GM12875 (cell line): ENCODE data around the gene CCDC85C.

Experiments used
- H3K4me3 ChIP-seq: one replicate; pipeline ENCODE4 v1.5.1; 2011; ENCODE audit warnings: low read depth, low read length, control low read depth
- TF ChIP-seq, protein P1 (sequence below): IDR thresholded peaks from 2 replicates; pipeline ENCODE4 v1.5.1; 2011; ENCODE audit warnings: low read depth, mild to moderate bottlenecking, control low read depth, inconsistent platforms, low read length, moderate library complexity, borderline replicate concordance; ENCODE audit not compliant: insufficient read depth

Gene CCDC85C

DNA sequence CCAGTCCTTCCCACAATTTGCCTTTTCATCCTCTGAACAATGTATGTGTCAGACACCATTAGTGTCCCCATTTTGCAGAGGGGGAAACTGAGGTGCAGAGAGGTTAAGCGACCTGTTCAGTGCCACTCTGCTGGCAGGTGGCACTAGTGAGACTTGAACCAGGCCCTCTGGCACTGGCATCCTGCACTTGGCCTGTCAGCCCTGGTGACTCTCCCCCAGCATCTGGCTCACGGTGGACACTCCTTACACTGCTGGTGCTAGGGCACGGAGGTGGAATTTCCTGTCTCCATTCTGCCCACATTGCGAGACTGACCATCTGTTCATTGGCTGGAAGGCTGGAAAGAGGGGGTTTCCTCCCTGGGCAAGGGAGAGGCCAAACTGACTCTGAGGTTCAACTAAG, 74.1 kb downstream of the CCDC85C start:
- no peak overlapping the region for H3K4me3 ChIP-seq
- TF ChIP-seq, protein P1, sequence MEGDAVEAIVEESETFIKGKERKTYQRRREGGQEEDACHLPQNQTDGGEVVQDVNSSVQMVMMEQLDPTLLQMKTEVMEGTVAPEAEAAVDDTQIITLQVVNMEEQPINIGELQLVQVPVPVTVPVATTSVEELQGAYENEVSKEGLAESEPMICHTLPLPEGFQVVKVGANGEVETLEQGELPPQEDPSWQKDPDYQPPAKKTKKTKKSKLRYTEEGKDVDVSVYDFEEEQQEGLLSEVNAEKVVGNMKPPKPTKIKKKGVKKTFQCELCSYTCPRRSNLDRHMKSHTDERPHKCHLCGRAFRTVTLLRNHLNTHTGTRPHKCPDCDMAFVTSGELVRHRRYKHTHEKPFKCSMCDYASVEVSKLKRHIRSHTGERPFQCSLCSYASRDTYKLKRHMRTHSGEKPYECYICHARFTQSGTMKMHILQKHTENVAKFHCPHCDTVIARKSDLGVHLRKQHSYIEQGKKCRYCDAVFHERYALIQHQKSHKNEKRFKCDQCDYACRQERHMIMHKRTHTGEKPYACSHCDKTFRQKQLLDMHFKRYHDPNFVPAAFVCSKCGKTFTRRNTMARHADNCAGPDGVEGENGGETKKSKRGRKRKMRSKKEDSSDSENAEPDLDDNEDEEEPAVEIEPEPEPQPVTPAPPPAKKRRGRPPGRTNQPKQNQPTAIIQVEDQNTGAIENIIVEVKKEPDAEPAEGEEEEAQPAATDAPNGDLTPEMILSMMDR: no peak

DNA sequence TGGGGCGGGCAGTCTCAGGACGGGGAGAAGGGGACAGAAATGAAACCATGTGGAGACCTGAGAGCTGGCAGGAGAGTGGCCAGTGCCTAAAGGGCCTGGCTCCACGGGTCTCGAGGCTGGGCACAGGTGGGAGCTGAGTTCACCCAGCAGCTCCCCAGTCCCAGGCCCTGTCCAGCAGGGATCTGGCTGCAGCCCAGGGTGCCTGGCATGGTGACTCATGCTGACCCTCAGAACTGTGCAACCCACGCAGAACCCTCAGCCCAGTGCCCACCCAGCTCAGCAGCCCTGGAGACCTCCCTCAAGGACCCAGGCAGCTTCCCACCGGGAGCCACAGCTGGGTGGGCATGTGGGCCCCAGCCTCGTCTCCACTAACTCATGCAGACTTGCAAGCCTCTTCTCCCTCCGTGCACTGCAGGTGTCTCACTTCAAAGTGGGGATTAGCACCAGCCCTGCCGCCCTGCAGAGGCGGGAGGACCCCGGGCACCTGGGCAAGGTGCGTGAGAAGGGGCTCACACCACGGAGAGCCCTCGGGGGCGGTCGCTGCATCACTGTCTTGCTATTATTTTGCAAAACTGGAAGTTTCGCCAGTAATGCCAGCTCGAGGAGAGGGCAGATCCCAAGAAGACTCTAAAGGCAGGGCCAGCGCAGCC, 76.5 kb downstream of the CCDC85C start:
- TF ChIP-seq, protein P1: no peak

DNA sequence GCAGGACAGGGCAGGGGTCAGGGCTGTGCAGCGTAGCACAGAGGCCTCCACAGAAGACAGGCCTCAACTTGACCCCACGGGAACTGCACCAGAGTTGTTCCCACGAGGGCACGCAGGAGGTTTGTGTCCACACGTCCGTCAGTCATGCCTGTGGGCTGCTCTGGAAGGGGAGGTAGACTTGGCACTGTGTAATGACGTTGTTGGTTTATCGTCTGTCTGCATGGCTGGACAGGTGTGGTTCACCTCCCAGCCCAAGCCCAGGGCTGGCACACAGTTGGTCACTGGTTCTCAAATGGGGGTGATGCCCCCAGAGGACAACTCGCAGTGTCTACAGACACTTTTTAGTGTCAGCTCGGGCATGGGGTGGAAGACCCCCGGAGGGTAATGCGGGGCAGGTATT, 77.0 kb downstream of the CCDC85C start:
- no peak overlapping the region for H3K4me3 ChIP-seq
- TF ChIP-seq, protein P1: no peak

More for the DNA sequence above, 76.5 kb downstream of the CCDC85C start:
- H3K4me3 ChIP-seq: no peak overlapping the region

DNA sequence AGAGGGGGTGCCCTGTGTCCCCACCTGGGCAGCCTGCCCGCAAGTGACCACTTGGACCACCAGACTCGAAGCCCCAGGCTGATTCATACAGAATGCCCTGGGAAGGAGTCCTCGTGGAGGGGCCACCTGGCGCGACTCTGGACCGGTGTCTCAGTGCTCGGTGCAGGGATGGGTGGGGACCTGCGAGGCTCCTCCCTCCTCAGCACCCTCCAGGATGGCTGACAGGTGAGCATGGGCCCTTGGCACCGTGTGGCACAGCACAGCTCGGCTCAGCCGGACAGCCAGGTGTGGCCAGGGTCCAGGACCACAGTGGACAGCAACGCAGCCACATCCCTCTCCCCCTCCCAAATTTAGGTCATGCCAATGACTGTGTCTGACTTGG, 78.3 kb downstream of the CCDC85C start:
- TF ChIP-seq, protein P1: no peak

DNA sequence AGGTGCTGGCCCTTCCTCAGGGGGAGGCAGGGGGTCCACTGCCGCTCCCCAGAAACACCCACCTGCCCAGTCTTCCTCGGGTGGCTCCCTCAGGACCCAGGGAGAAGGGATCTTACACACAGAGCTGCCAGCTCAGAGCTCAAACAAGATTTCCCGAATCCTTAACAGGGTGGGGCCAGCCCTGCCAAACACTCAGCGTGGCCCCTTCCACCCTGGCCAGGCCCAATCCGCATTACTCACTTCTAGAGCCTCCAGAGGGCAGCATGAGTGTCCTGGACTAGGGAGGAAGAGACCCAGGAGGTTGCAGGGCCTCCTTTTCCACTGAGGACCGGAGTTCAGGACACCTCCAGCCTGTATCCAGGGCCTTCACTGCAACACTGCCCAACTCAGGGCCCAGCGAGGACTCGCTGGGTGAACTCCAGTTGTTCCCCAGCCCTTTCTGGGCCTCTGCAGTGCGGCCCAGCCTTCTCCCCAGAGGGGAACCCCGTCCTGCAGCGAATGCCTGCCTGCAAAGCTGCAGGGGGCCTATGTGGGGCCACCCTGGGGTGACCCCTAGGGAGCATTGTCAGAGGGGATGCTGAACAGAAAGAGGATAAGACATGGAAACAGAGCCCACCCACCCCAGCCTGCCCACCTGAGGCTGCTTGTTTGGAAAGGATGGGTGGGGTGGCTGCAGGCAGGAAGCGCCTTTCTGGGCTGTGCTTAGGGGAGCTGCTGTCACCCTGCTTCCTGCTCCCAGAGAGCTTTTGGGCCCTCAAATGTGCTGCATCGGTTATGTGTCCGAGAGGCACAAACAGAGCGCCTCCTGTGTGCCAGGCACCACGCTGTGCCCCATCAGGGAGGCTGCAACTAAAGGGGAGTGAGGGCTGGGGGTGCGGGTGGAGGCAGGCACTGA, 79.0 kb downstream of the CCDC85C start:
- TF ChIP-seq, protein P1: no peak
- no peak overlapping the region for H3K4me3 ChIP-seq

More for the DNA sequence above, 78.3 kb downstream of the CCDC85C start:
- no peak overlapping the region for H3K4me3 ChIP-seq

DNA sequence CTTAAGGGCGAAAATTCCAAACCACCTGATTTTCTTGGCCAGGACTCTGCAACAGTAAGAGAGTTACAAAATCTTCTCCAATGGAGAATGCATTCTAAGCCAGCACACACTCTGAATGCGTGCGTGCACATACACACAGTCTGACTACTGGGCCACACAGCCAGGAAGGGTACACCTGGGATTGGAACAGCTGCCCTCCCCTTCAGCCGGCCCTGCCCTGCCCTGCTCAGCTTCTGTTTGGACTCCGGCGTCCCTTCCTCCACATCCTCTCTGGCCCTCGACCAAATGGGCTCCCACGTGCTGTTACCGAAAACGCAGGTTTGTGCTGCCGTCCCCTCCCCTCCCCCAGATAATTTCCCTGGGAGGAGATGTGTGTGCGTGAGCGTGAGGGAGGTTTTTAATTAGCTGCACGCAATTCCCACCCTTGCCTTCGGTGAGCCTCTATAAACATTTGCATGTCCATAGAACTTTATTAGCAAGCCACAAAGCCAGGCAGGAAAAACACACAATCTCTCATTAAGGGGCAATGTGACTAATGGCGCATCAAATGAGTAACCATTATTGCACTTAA, 79.8 kb downstream of the CCDC85C start:
- H3K4me3 ChIP-seq: no peak overlapping the region
- TF ChIP-seq, protein P1: no peak
